Hematopoietic multipotent progenitor cell treated with erythropoietin and hydrocortisone succinate and interleukin-3 and kit ligand, for 17 days (in vitro differentiated cells): ENCODE results near the gene MICALL1.
A peak's percentile ranks its signal among the peaks of the same experiment; 100 is the strongest.

ENCODE experiments used
- DNase-seq: peaks from one replicate; pipeline ENCODE4 v3.0.0-alpha.2; 2015; ENCODE audit warnings: low spot score

The MICALL1 gene

DNA sequence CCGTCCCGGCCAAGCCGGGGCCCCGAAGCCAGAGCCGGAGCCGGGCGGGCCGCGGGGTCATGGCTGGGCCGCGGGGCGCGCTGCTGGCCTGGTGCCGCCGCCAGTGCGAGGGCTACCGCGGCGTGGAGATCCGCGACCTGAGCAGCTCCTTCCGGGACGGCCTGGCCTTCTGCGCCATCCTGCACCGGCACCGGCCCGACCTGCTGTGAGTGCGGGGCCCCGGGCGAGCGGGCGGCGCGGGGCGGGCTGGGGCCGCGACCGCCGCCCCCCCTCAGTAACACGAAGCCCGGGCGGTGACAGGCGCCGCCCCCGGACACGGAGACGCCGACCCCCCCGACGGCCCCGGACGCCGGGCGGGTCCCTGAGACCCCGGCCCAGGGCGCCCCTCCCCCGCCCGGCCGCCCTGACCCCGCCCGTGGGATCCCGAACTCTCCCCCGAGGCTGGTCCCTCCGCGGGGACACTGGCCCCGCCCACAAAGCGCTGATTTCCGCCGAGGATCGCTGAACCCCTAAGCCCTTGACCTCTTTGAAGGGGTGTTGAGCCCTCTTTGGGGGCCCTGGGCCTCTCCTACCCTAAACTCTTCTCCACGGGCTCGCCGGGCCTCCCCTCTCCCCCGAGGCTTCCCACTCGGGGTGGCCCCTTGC is 389 bp downstream of the MICALL1 start:
- no peak for DNase-seq

DNA sequence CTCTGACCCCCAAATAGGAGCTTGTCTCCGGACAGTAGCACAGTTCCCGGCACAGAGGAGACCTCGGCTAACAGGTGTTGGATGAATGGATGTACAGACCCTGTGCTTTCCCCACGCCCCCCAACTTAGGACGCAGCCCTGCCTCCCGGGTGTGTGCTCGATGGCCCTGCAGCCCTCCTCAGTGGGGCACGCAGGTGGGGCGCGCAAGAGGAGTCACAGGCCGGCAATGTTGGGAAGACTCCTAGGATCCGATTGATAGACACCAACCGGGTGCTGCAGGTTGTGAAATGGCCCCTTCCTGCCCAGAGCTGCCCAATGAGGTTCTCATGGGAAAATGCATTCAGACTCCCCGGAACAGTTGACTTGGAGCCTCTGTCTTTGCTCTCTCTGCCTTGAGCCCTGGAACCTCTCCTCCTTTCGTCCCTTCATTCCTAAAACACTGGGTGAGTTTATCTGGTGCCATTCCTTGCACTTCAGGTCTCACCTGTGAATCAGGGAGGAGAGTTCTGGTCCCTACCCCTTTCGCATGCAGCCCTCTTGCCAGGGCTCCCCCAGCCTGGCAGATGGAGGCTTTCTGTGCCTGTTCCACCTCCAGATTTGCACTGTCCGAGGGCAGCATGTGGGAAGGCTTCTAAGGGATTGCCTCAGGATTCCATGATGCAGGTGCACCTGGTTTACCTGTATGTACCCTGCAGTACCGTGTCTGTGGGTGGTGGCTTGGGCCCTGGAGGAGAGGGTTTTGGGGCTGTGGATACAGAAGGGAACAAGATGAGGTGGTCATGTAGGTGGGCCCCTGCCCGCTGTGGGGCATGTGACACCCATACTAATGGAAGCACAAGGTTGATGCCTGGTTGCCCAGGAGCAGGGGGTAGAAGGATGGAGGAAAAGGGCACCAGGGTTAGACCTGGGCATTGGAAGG is 1.2 kb downstream of the MICALL1 start:
- no peak for DNase-seq

DNA sequence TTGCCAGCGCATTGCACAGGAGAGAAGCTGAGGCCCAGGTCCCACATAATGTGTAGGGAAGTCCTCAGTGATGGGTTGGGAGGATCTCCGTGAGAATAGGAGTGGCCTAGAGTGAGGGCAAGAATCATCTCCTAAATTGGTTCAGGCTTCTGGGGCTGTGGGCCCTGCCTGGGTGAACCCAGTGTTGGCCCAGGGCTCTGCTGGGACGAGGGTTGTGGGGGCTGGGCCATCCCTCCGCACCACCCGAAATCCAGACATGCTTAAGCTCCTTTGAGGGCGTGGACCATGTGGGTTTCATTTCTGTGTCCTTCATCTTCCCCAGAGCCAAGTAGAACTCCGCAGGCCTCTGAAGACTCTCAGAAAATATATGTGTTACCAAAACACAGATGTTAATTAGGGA is 3.7 kb downstream of the MICALL1 start:
- no peak for DNase-seq

DNA sequence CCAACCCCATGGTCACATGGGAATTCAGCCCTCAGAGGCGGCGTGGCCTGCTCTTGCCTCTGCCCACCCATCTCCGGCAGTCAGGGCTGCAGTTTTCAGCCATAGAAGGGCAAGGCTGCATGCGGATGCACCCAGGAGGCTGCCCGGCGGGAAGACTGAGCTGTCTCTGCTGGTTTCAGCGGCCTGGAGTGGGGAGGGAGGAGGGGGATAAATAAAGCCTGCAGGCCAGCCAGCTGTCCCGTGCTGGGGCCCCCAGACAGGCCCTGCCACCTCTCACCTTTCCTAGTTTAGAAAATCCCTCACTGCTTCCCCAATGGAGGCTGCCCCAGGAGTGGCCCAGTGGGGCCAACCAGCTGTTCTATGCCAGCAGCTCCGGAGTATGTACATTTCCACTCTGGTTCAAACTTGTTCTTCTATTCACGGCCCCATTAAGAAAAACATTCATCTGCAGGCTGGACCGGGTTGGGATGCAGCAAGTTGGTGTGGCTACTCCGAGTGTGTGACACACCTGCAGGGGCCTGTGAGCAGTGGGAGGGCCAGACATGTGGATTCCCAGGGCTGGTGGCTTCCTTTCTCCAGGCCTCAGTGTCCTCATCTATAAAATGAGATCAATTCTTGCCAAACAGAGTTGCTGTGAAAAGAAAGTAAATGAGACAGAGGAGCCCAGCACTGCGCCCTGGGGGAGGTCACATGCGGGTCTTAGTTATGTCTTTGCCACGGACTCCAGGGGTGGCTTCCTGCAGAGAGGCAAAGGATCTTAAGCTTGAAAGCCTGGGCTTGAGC is 5.0 kb downstream of the MICALL1 start:
- DNase-seq = no peak

DNA sequence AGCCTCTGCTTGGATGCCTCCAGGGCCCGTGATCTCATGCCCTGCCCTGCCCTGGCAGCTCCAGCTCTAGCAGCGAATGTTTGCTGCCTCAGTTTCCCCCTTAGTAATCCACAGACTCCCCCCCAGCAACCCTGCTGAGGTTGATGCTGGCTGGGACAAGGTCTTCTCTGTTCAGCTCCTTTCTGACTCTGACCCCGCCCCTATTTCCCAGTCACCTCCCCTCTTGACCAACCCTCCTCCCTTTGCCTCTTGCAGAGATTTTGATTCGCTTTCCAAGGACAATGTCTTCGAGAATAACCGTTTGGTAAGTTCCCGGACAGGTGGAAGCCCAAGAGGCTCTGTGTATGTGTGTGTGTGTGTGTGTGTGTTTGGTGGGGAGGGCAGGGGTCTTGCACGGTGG is 5.6 kb downstream of the MICALL1 start:
- no peak for DNase-seq

DNA sequence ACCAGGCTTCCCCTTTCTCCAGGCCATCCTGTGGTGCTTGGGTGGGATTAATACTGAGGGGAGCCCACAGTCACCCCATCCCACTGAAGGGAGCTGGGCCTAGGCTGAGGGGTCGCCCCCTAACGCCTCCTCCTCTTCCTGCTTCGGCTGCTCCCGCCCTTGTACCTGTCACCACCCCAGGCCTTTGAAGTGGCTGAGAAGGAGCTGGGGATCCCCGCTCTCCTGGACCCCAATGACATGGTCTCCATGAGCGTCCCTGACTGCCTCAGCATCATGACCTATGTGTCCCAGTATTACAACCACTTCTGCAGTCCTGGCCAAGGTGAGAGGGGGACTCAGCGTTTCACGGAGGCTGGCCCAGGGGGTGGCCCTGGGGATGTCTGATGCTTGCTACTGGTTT is 6.1 kb downstream of the MICALL1 start:
- no peak for DNase-seq

DNA sequence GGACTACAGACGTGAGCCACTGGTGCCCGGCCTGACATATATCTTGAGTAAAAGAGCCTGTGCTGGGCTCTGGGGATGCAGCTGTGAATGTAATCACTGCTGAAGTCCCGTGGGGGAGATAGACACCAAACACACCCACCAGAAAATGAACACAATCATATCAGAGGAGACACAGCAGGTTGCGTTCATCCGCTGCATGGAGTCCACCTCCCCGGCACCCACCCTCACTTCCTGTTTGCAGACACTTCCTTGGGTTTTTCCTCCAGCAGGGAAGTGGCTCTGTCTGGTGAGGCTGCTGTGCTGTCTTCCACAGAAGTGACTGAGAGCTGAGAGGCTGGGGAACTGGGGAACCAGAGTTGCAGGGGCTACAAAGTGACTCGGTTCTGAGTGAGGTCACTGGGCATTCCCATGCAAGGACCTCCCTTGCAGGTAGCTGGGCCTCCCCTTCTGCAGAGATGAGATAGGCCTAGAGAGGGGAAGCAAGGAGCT is 7.2 kb downstream of the MICALL1 start:
- no peak for DNase-seq

DNA sequence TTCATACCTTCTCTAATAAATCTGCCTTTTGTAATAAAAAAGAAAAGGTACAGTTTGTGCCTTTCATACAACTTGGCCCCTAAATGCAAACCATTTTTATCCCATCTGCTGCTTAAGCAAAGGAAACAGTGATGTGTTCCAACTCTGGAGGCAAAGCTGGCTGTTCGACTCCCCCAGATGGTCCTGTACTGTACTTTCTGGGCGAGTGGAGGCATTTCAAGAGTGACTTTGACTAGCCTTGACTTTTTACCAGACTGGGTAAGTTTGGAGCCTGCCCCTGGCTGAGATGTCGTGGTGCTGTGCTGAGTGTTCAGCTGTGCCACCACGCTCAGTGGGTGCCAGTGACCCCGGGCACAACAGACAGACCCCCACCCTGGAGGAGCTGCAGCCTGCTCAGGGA is 10.2 kb downstream of the MICALL1 start:
- no peak for DNase-seq

DNA sequence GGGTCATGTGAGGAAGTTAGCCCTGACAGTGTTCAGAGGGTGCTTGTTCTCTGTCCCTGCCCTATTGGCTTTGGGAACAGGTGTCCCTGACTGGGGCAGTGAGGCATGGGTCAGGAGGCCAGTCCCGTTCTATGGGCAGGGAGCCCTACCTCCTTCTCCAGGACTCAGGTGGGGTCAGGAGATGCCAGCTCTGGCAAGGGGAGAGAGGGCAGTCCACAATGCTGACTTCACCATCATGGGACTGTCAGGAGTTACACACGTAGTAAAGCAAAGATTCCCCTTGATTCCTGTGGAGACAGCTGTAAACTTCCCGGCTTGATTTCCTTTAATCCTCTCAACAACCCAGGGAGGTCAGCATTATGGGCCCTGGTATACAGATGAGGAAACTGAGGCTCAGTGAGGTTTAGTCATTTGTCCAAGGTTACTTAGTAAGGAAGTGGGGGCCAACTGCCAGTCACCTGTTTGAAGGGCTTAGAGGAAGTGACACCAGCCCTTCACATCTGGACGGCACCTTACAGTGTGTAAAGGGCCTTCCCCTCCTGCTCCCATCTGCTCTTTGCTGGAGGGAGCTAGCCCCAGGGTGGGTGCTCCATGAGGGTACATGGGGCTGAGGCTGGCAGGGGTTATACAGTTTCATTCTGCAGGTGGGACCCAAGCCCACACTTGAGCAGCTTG is 11.9 kb downstream of the MICALL1 start:
- DNase-seq = no peak

DNA sequence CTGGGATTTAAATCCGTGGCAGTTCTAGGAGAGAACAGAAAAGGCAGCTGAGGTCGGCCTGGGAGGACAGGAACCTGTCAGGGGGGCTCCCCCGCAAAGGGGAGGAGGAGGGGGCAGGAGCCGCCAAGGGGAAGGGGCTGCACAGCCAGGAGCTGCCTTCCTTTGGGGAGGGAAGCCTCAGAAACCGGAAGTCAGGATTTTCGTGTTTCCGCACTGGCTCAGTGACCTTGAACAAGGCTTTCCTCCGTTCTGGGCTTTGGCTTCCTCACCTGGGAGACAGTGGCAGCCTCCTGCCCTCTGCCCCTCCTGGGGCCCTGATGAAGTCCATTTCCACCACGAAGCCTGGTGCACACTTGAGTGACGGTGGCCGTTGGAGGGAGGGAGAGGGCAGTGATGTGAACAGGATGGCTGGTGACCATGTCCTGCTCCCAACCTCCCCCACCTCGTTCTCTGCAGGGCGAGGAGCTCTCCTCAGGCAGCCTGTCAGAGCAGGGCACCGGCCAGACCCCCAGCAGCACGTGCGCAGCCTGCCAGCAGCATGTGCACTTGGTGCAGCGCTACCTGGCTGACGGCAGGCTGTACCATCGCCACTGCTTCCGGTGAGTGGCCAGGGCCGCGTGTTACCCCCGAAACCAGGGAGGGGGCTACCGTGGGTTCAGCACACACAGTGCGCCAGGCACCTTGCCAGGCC is 12.6 kb downstream of the MICALL1 start:
- no peak for DNase-seq

DNA sequence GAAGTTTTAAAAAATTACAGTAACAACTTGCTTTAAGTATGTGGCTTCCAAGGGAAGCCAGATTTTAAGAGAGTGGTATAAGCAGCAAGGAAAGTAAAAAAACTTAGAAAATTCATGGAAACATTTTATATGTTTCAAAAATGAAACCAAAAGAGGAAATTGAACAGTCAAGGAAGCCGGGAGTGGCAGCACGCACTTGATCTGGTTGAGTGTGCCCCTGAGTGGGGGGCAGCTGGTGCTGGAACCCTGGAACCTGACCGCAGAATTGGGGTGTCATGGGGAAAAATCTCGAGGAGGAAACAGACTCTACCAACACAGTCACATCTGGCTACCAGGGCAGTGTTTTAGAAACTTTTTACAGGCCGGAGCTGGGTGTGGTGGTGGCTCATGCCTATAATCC is 14.0 kb downstream of the MICALL1 start:
- no peak for DNase-seq

DNA sequence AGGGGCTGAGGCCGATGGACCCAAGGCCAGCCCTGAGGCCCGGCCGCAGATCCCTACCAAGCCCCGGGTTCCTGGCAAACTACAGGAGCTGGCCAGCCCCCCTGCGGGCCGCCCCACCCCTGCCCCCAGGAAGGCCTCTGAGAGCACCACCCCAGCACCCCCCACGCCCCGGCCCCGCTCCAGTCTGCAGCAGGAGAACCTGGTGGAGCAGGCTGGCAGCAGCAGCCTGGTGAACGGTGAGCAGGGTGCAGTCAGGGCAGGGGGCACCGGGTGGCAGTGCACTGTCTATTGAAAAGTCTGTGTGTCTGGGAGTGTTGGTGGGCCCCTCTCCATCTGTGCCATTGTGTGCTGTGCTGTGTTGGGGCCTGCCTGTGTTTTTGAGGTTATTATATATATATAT is 16.1 kb downstream of the MICALL1 start:
- no peak for DNase-seq

DNA sequence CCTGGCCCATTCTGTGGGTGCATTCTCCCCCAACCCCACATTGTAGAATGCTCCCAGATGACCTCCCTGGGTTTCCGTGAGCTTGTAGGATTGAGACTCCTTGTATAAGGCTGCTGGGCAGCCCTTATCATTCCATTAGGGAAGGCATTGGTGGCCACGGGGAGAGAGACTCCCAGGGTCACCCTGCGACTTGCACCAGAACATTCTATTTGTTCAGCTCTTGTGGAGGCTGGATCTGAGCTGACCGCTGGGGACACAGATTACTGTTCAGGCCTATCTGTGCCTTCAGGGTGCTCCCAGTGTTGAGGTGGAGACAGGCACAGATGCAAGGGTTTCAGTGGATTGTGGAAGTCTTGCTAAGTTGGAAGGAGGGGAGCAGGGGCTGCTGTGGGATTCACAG is 17.8 kb downstream of the MICALL1 start:
- DNase-seq = no peak

DNA sequence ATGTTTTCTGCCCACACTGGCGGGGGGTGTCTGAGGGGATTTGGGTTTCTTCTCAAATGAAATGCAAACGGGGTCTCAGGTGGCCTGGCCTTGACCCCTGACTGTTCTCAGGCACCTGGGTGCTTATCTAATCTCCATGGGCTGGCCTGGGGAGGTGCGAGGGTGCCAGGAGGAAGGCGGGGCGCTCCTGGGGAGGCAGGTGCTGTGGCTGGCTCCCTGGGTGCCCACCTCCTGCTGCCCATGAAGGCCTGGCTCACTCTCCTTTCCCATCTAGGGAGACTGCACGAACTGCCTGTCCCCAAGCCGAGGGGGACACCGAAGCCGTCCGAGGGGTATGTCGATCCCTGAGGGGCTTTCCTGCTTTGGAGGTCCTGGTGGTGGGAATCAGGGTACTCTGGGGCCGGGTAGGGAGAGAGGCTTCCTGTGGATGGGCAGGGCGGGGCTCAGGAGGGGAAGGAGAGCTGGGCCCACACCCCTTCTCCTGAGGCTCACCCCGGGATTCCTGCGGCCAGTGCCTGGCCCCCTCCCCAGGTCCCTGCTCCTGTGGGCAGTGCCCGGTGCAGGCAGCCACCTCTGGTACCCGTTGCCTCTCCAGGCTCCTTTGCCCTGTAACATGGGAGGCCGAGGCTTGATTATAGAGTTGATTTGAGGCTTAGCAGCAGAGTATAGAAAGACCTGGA is 18.4 kb downstream of the MICALL1 start:
- no peak for DNase-seq

DNA sequence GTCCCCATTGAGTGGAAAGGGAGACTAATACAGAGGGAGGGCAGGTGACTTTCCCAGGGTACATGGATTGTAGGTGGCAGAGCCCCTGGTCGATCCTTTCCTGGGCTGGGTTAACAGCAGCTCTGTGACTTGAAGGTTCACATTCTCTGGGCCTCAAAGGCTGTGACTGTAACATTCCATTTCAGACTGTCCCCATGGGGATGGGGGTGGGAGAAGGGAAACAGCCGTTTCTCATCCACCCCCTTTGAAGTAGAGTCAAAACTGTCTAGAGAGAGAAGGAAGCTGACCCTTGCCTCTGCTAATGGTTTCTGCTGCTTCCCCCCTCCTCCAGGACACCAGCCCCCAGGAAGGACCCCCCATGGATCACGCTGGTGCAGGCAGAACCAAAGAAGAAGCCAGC is 19.2 kb downstream of the MICALL1 start:
- no peak for DNase-seq

DNA sequence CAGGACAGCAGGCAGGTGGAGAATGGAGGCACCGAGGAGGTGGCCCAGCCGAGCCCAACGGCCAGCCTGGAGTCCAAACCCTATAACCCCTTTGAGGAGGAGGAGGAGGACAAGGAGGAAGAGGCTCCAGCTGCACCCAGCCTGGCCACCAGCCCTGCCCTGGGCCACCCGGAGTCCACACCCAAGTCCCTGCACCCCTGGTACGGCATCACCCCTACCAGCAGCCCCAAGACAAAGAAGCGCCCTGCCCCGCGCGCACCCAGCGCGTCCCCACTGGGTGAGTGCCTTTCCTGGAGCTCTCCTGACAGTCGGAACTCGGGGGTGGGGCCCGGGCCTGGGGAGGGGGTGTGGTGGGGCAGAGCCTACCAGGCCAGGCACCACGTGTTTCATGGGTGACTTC is 19.7 kb downstream of the MICALL1 start:
- no peak for DNase-seq

DNA sequence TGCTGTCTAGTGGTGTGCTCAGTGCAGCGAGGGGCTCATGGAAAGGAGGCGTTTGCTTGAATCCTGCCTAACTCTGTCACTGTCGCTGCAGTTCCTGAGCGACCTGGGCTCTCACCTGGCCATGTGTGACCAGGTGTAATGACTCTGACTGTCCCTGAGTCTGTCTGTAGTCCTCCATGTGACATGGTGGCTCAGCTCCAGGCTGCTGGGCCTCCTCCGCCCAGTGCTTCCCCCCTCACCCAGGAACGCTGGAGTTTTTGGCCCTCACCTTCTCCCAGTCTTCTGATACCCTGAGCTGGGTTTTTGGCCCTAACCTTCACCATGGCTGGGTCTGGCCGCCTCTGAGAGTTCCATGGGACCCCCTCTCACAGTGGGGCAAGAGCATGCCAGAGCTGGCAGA is 20.3 kb downstream of the MICALL1 start:
- DNase-seq = no peak

DNA sequence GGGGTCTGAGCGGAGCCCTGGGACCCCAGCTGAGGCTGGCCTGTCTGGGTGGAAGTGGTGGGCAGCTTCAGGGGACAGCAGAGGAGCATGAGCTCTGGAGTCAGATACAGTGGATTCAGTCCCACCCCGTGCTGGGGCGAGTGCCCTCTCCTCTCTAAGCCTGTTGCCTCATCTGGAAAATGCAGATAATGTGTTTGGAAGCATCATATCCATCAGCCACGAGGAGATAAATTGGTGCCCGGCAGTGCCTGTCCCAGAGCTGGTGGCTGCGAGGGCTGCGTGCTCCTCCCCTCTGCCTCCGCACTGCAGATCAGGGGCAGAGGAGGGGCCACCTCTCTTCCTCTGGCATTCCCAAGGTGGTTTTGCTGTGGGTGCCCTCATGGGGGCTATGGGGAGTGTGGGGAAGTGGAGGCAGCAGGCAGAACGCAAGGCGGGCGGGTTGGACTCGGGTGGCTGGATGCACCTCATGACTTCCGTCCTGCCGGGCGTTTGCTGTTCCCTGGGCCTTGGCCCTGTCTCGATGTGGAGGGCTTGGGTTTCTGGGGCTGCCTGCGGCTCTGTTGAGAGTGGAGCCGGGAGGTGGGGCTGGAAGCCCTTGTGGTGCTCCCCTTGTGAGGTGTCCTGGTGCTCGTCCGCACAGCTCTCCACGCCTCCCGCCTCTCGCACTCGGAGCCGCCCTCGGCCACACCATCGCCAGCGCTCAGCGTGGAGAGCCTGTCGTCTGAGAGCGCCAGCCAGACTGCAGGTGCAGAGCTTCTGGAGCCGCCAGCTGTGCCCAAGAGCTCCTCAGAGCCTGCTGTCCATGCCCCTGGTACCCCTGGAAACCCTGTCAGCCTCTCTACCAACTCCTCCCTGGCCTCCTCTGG is 20.9 kb downstream of the MICALL1 start:
- DNase-seq = peak; percentile 25

DNA sequence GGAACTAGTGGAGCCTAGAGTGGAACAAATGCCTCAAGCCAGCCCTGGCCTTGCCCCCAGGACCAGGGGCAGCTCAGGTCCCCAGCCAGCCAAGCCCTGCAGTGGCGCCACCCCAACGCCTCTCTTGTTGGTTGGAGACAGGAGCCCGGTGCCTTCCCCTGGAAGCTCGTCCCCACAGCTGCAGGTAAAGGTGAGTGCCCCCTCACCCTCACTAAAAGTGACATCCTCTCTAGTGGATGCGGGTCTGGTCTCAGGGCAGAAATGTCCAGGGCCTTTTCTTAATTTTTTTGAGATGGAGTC is 21.5 kb downstream of the MICALL1 start:
- no peak for DNase-seq

DNA sequence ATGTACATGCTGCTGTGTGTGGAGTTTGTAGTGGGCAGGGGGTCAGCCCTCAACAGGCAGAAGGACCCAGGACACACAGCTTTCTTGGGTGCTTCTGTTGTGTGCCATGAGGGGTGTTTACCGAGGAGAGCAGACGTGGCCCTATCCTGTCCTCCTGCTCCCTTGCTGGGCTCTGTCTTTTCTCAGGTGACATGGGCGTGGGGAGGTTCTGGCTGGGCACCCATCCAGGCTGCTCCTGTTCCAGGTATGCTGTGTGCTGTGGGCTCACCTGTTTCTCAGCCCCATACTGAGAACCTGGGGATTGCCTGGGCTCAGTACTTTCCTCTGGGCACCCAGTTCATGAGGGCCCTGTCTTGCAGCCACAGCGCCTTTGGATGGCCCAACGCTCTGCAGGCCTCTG is 23.3 kb downstream of the MICALL1 start:
- DNase-seq = no peak
